Measurements from ENCODE around the gene SOX6.

DNA sequence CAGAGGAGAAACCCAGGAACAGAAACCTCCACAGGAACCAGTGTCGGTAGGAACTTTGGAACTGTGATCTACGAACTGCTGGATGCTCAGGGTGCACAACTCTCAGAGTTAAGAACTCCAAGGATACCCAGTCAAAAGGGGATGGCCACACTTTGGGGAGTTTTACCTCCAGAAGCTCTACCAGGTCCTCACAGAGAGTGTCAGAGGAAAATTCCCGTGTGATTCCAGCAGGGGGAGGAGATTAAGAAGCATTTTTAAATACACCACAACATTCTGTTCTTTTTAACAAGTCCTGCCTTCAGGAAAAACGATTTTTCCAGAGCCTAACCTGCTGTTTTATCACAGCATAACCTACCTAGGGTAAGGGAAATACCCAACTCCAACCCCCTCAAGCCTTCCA lies 104.0 kb downstream of the SOX6 start:
- TF ChIP-seq, protein P1, sequence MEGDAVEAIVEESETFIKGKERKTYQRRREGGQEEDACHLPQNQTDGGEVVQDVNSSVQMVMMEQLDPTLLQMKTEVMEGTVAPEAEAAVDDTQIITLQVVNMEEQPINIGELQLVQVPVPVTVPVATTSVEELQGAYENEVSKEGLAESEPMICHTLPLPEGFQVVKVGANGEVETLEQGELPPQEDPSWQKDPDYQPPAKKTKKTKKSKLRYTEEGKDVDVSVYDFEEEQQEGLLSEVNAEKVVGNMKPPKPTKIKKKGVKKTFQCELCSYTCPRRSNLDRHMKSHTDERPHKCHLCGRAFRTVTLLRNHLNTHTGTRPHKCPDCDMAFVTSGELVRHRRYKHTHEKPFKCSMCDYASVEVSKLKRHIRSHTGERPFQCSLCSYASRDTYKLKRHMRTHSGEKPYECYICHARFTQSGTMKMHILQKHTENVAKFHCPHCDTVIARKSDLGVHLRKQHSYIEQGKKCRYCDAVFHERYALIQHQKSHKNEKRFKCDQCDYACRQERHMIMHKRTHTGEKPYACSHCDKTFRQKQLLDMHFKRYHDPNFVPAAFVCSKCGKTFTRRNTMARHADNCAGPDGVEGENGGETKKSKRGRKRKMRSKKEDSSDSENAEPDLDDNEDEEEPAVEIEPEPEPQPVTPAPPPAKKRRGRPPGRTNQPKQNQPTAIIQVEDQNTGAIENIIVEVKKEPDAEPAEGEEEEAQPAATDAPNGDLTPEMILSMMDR (IDR thresholded peaks at IDR 0.05), result no peak
- no peak for TF ChIP-seq EP300 (IDR thresholded peaks at IDR 0.05)
- no peak for TF ChIP-seq POLR2A (IDR thresholded peaks at IDR 0.05)
